HG03575 (cell line): ENCODE results near the gene PATL1.

Source experiments
- ATAC-seq: cut with Tn5 transposase; IDR thresholded peaks from one replicate; pipeline ENCODE4 v1.9.1; 2021; ENCODE audit not compliant: unreplicated experiment, insufficient number of reproducible peaks, low FRiP score; ENCODE audit errors: extremely low read depth

The PATL1 gene

GRCh38 chr11:59625703-59626102, 43.1 kb downstream of the PATL1 start:
- ATAC-seq, result no peak

GRCh38 chr11:59617876-59618275, 51.0 kb downstream of the PATL1 start:
- no peak for ATAC-seq

- ATAC-seq, result no peak
These were observed 52.3 kb downstream of the PATL1 start for GRCh38 chr11:59616396-59616982.

- ATAC-seq, result peak; percentile 73
These were observed 53.0 kb downstream of the PATL1 start, which contains the start of gene OSBP for GRCh38 chr11:59615637-59616395. OSBP (minus strand) TSS chr11:59615774; CDS start chr11:59615664, 110 bp downstream.

GRCh38 chr11:59615120-59615636, 53.7 kb downstream of the PATL1 start:
- ATAC-seq, result no peak

- ATAC-seq, result no peak
These were observed 54.3 kb downstream of the PATL1 start for GRCh38 chr11:59614277-59615119.

GRCh38 chr11:59611570-59612565, 57.0 kb downstream of the PATL1 start:
- no peak for ATAC-seq

GRCh38 chr11:59610289-59610688, 58.5 kb downstream of the PATL1 start:
- ATAC-seq, result no peak

- no peak for ATAC-seq
These were observed 61.0 kb downstream of the PATL1 start for GRCh38 chr11:59607703-59608454.

GRCh38 chr11:59602432-59602831, 66.4 kb downstream of the PATL1 start:
- no peak for ATAC-seq

GRCh38 chr11:59601788-59602187, 67.0 kb downstream of the PATL1 start:
- no peak for ATAC-seq

- no peak for ATAC-seq
These were observed 68.2 kb downstream of the PATL1 start for GRCh38 chr11:59600636-59601035.

- no peak for ATAC-seq
These were observed 68.6 kb downstream of the PATL1 start for GRCh38 chr11:59600234-59600633.

GRCh38 chr11:59598961-59599360, 69.9 kb downstream of the PATL1 start:
- no peak for ATAC-seq
